ENCODE results near the gene IFITM5.

The IFITM5 gene

DNA sequence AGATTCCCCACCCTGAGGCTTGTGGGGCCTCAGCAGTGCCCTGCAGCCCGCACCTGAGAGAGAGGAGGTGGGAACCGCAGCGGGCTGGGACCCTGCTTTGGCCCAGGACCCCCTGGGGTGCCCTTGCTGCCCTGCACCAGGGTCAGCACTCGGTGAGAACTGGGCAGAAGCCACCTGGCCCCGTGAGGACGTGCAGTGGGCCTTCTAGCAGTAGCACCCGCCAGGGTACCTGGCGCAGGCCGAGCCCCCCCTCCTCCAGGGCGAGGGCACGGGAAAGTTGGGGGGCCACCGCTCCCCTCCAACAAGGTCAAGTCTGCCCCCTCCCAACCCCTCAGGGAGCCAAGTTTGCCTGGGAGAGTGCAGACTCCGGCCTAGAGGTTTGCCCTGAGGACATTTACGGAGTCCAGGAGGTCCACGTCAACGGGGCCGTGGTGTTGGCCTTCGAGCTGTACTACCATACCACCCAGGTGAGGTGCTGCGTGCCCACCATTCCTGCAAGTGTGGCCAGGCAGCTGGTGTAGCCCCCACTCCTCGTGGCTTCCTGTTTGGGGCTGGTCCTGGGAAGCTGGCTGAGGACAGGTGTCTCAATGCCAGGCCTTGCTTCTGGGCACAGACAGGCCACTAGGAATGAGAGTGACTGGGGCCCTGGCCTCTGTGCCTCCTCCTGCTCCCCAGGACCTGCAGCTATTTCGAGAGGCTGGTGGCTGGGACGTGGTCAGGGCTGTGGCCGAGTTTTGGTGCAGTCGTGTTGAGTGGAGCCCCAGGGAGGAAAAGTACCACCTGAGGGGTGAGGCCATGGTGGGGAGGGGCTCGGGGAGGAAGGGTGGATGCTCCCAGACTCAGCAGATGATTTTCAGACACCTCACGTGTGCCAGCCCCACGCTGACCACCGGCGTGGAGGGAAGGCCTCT is 6.9 kb downstream of the IFITM5 start:
- TF ChIP-seq, protein P1, sequence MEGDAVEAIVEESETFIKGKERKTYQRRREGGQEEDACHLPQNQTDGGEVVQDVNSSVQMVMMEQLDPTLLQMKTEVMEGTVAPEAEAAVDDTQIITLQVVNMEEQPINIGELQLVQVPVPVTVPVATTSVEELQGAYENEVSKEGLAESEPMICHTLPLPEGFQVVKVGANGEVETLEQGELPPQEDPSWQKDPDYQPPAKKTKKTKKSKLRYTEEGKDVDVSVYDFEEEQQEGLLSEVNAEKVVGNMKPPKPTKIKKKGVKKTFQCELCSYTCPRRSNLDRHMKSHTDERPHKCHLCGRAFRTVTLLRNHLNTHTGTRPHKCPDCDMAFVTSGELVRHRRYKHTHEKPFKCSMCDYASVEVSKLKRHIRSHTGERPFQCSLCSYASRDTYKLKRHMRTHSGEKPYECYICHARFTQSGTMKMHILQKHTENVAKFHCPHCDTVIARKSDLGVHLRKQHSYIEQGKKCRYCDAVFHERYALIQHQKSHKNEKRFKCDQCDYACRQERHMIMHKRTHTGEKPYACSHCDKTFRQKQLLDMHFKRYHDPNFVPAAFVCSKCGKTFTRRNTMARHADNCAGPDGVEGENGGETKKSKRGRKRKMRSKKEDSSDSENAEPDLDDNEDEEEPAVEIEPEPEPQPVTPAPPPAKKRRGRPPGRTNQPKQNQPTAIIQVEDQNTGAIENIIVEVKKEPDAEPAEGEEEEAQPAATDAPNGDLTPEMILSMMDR (IDR thresholded peaks at IDR 0.05; ENCODE audit: low read depth, low read length) = no peak
- TF ChIP-seq POLR2A (IDR thresholded peaks at IDR 0.05; ENCODE audit: extremely low read depth, insufficient read length) = no peak
- TF ChIP-seq, protein P2, sequence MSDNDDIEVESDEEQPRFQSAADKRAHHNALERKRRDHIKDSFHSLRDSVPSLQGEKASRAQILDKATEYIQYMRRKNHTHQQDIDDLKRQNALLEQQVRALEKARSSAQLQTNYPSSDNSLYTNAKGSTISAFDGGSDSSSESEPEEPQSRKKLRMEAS (IDR thresholded peaks at IDR 0.05; ENCODE audit: low read depth, low read length) = no peak
- TF ChIP-seq MYC (IDR thresholded peaks at IDR 0.05; ENCODE audit: low read depth, low read length) = no peak
- no peak for DNase-seq (ENCODE audit: low read depth)
- no peak overlapping the region for H3K4me3 ChIP-seq (ENCODE audit: low read depth, low read length)

DNA sequence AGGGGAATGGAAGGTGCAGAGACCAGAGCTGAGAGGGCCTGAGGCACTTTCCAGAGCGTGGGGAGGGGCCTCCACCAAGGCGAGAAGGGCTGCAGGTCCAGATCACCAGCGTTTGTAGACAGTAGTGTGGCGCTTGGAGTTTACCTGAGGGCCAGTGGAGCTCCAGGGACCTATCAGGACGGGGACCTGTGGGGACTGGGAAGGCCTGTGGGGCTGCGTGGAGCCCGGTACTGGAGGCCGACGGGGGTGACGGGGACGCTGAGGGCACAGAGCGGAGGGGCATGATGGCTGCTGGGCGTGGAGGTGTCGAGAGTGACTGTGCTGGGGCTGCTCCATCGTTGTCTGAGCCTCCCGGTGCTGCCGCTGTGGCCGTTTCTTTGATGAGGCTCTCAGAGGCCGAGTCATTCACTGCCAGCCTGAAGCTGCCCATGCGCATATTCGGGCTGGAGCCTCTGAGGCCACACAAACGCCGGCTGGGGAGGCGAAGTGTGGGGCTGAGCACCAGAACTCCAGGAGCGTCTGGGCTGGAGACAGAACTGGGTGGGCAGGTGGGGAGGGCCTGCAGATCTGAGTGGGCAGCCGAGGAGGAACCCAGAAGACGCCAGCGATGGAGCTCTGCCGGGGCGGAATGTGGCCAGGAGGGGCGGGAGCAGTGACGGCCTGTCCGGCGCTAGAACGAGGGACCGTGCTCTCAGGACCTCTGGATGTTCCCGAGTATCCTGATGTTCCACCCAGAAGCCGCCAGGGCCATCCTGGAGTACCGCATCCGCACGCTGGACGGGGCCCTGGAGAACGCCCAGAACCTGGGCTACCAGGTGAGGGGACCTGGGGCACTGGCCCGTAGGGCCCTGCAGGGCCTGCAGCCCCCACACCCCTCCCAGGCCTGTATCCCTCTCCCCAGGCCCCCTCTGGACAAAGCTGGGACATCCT is 7.8 kb downstream of the IFITM5 start:
- TF ChIP-seq, protein P1 (IDR thresholded peaks at IDR 0.05; ENCODE audit: low read depth, low read length) = no peak
- no peak for TF ChIP-seq MYC (IDR thresholded peaks at IDR 0.05; ENCODE audit: low read depth, low read length)
- TF ChIP-seq, protein P2 (IDR thresholded peaks at IDR 0.05; ENCODE audit: low read depth, low read length) = no peak
- TF ChIP-seq POLR2A (IDR thresholded peaks at IDR 0.05; ENCODE audit: extremely low read depth, insufficient read length) = no peak
- H3K4me3 ChIP-seq (ENCODE audit: low read depth, low read length) = no peak overlapping the region
- no peak for DNase-seq (ENCODE audit: low read depth)

DNA sequence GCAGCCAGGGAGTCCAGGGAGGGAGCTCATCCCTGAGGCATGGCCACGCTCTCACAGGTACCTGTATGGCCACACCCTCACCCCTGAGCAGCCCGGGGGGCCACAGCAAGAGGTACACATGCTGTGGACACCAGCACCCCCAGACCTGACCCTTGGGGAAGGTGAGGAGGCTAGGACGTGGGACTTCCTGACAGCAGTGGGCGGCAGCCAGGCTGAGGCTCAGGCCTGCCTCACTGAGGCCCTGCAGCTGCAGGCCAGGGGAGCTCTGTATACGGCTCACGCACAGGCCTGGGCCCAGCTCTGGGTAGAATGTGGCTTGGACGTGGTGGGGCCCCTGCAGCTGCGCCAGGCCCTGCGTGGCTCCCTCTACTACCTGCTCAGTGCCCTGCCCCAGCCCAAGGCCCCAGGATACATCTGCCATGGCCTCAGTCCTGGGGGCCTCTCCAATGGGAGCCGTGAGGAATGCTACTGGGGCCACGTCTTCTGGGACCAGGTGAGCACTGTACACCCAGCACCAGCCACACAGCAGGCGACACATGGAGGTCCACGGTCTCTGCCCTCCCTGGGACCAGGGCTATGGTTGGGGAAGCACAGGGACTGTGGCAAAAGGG is 8.6 kb downstream of the IFITM5 start:
- DNase-seq (ENCODE audit: low read depth) = no peak
- H3K4me3 ChIP-seq (ENCODE audit: low read depth, low read length) = no peak overlapping the region
- TF ChIP-seq MYC (IDR thresholded peaks at IDR 0.05; ENCODE audit: low read depth, low read length) (no peak), POLR2A (IDR thresholded peaks at IDR 0.05; ENCODE audit: extremely low read depth, insufficient read length) (no peak)
- TF ChIP-seq, protein P1 (IDR thresholded peaks at IDR 0.05; ENCODE audit: low read depth, low read length) = no peak
- TF ChIP-seq, protein P2 (IDR thresholded peaks at IDR 0.05; ENCODE audit: low read depth, low read length) = no peak

DNA sequence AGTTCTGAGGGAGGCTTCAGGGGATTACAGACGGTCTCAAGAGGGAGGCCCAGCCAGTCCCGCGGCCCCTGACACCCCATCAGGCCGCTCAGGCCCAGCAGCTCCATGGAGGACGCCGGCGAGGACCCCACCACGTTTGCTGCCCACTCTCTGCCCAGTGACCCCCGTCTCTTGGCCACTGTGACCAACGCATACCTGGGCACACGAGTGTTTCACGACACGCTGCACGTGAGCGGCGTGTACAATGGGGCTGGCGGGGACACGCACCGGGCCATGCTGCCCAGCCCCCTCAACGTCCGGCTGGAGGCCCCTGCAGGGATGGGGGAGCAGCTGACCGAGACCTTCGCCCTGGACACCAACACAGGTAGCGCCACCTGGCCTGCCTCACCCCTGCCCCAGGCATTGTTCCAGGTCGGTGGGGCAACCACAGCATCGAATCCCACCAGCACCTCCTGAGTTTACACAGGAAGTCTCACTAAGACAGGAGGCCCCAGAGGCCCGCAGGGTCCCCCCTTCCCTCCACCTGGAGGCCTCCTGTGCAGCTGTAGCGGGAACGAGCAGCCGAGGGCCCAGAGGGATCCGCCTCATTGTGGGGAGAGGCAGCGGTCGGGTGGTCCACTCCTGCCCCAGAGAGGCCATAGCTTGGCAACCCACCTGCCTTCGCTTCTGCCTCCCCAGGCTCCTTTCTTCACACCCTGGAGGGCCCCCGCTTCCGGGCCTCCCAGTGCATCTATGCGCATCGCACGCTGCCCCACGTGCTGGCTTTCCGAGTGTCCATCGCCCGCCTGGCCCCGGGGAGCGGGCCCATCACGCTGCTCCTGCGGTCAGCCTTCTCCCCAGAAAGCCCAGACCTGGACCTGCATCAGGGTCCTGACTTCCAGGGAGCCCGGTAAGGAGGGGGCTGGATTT is 9.4 kb downstream of the IFITM5 start:
- peak overlapping the region; percentile 34 for H3K4me3 ChIP-seq (ENCODE audit: low read depth, low read length)
- no peak for DNase-seq (ENCODE audit: low read depth)
- TF ChIP-seq, protein P2 (IDR thresholded peaks at IDR 0.05; ENCODE audit: low read depth, low read length) = no peak
- TF ChIP-seq, protein P1 (IDR thresholded peaks at IDR 0.05; ENCODE audit: low read depth, low read length) = no peak
- TF ChIP-seq POLR2A (IDR thresholded peaks at IDR 0.05; ENCODE audit: extremely low read depth, insufficient read length) (no peak), MYC (IDR thresholded peaks at IDR 0.05; ENCODE audit: low read depth, low read length) (no peak)

DNA sequence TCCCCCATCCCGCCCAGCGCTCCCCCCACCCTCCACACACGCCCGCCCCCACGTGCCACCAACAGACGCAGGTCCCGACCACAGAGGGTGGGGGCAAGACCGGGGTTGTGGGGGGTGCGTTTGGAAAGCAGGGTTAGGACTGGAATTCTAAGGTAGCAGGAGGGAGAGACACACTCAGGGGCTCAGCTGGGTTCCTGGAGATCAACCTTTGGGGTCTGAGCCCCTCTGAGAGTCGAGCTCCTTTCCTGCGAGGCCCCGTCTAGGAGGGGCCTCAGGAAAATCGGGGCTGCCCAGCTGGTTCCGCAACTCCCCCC is 10.0 kb downstream of the IFITM5 start:
- peak overlapping the region; percentile 34 for H3K4me3 ChIP-seq (ENCODE audit: low read depth, low read length)
- TF ChIP-seq POLR2A (IDR thresholded peaks at IDR 0.05; ENCODE audit: extremely low read depth, insufficient read length) (no peak), MYC (IDR thresholded peaks at IDR 0.05; ENCODE audit: low read depth, low read length) (no peak)
- TF ChIP-seq, protein P2 (IDR thresholded peaks at IDR 0.05; ENCODE audit: low read depth, low read length) = no peak
- TF ChIP-seq, protein P1 (IDR thresholded peaks at IDR 0.05; ENCODE audit: low read depth, low read length) = no peak
- DNase-seq (ENCODE audit: low read depth) = no peak
